Neural progenitor cell (in vitro differentiated cells): ENCODE measurements around the gene DRGX.

Source experiments
- CTCF ChIP-seq: fragments of 200-600 bp; sonication (generic); IDR thresholded peaks from 2 replicates; pipeline ENCODE4 v1.5.1; 2017; ENCODE audit warnings: antibody characterized with exemption, mild to moderate bottlenecking
- EZH2 ChIP-seq: fragments of 200-600 bp; sonication (generic); IDR thresholded peaks from 2 replicates; pipeline ENCODE4 v1.6.1; 2017; ENCODE audit warnings: antibody characterized with exemption, mild to moderate bottlenecking, moderate library complexity

GRCh38 chr10:49353026-49353894, 42.6 kb downstream of the DRGX start:
- no peak for TF ChIP-seq CTCF
- TF ChIP-seq EZH2, result no peak
